ENCODE data around the gene CEP131.

CEP131 gene

GRCh38 chr17:81252326-81252986, 29.7 kb upstream of the CEP131 start:
- no peak for TF ChIP-seq CTCF (conservative IDR thresholded peaks at IDR 0.05; ENCODE audit: low read length)
- no peak overlapping the region for H3K4me3 ChIP-seq (ENCODE audit: low read length)
- no peak for DNase-seq (ENCODE audit: low read depth)

GRCh38 chr17:81251709-81252301, 29.0 kb upstream of the CEP131 start:
- no peak overlapping the region for H3K4me3 ChIP-seq (ENCODE audit: low read length)
- DNase-seq (ENCODE audit: low read depth), result no peak
- TF ChIP-seq CTCF (conservative IDR thresholded peaks at IDR 0.05; ENCODE audit: low read length), result no peak

GRCh38 chr17:81251094-81251708, 28.4 kb upstream of the CEP131 start:
- TF ChIP-seq CTCF (conservative IDR thresholded peaks at IDR 0.05; ENCODE audit: low read length), result no peak
- H3K4me3 ChIP-seq (ENCODE audit: low read length), result no peak overlapping the region
- no peak for DNase-seq (ENCODE audit: low read depth)

GRCh38 chr17:81250286-81251093, 27.7 kb upstream of the CEP131 start:
- no peak overlapping the region for H3K4me3 ChIP-seq (ENCODE audit: low read length)
- DNase-seq (ENCODE audit: low read depth), result no peak
- TF ChIP-seq CTCF (conservative IDR thresholded peaks at IDR 0.05; ENCODE audit: low read length), result no peak

GRCh38 chr17:81249223-81250040, 26.7 kb upstream of the CEP131 start:
- no peak for DNase-seq (ENCODE audit: low read depth)
- no peak overlapping the region for H3K4me3 ChIP-seq (ENCODE audit: low read length)
- TF ChIP-seq CTCF (conservative IDR thresholded peaks at IDR 0.05; ENCODE audit: low read length), result no peak

GRCh38 chr17:81248649-81249048, 25.9 kb upstream of the CEP131 start:
- no peak for TF ChIP-seq CTCF (conservative IDR thresholded peaks at IDR 0.05; ENCODE audit: low read length)
- no peak for DNase-seq (ENCODE audit: low read depth)
- H3K4me3 ChIP-seq (ENCODE audit: low read length), result no peak overlapping the region

Measured in AG10803 (cell line).